ENCODE data around the gene STAP1.
"Not testable (repeated sequence)": the region's sequence is repeated elsewhere in the genome, so short reads cannot be mapped to it uniquely, and the experiment has no call there.

STAP1 gene

GRCh38 chr4:67558493-67558892 lies at the start of gene STAP1:
Gene STAP1 (plus strand): TSS chr4:67558727. CDS start chr4:67558810, 83 bp downstream.
- no peak for TF ChIP-seq GATA1 (IDR thresholded peaks at IDR 0.05; ENCODE audit: low read depth, low read length)
- TF ChIP-seq POLR2A (IDR thresholded peaks at IDR 0.05; ENCODE audit: low read length), result peak; percentile 57
- DNase-seq, result peak in 1 of 2 experiments; percentile 4

- DNase-seq, result no peak
Measured at GRCh38 chr4:67512501-67512900, 46.0 kb upstream of the STAP1 start.

GRCh38 chr4:67520141-67520540 lies 38.4 kb upstream of the STAP1 start:
- TF ChIP-seq GATA1 (IDR thresholded peaks at IDR 0.05; ENCODE audit: low read depth, low read length), result no peak
- TF ChIP-seq POLR2A (IDR thresholded peaks at IDR 0.05; ENCODE audit: low read length), result no peak
- peak; percentile 3 to 24 for DNase-seq

More at GRCh38 chr4:67512501-67512900, 46.0 kb upstream of the STAP1 start:
- no peak for TF ChIP-seq GATA1 (IDR thresholded peaks at IDR 0.05; ENCODE audit: low read depth, low read length)
- TF ChIP-seq POLR2A (IDR thresholded peaks at IDR 0.05; ENCODE audit: low read length), result no peak

GRCh38 chr4:67521506-67521905 lies 37.0 kb upstream of the STAP1 start:
- TF ChIP-seq GATA1 (IDR thresholded peaks at IDR 0.05; ENCODE audit: low read depth, low read length) (no peak), POLR2A (IDR thresholded peaks at IDR 0.05; ENCODE audit: low read length) (no peak)
- DNase-seq, result no peak

GRCh38 chr4:67522230-67522629 lies 36.3 kb upstream of the STAP1 start:
- DNase-seq, result no peak
- TF ChIP-seq GATA1 (IDR thresholded peaks at IDR 0.05; ENCODE audit: low read depth, low read length) (no peak), POLR2A (IDR thresholded peaks at IDR 0.05; ENCODE audit: low read length) (no peak)

DNA sequence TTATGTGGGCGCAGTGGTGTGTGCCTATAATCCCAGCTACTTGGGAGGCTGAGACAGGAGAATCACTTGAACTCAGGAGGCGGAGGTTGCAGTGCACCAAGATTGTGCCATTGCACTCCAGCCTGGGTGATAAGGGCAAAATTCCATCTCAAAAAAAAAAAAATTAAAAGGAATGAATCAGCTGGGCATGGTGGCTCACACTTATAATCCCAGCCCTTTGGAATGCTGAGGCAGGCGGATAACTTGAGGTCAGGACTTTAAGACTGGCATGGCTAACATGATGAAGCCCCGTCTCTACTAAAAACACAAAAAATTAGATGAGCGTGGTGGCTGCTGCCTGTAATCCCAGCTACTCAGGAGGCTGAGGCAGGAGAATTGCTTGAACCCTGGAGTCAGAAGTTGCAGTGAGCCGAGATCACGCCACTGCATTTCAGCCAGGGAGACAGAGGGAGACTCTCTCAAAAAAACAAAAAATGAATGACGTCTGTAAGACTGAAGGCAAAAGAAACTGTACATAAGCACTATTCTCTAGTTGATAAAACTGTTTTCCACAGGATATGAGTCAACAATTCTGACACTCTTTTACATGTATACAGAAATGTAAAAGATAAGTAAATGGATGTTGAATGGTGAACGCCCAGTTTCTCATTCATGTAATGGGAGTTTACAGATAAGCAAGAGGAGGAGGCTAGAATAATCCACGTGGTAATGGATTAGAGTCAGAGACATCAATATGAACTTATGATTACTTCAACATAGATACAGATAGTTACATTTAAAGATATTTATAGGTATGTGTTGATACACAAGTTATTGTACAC lies 35.5 kb upstream of the STAP1 start:
- peak; percentile 86 to 93 for DNase-seq
- TF ChIP-seq GATA1 (IDR thresholded peaks at IDR 0.05; ENCODE audit: low read depth, low read length), result no peak
- TF ChIP-seq POLR2A (IDR thresholded peaks at IDR 0.05; ENCODE audit: low read length), result no peak

GRCh38 chr4:67524140-67524539 lies 34.4 kb upstream of the STAP1 start:
- not testable (repeated sequence) for DNase-seq

- DNase-seq, result no peak
- TF ChIP-seq GATA1 (IDR thresholded peaks at IDR 0.05; ENCODE audit: low read depth, low read length), result no peak
- no peak for TF ChIP-seq POLR2A (IDR thresholded peaks at IDR 0.05; ENCODE audit: low read length)
Measured at GRCh38 chr4:67531379-67531962, 27.1 kb upstream of the STAP1 start.

DNA sequence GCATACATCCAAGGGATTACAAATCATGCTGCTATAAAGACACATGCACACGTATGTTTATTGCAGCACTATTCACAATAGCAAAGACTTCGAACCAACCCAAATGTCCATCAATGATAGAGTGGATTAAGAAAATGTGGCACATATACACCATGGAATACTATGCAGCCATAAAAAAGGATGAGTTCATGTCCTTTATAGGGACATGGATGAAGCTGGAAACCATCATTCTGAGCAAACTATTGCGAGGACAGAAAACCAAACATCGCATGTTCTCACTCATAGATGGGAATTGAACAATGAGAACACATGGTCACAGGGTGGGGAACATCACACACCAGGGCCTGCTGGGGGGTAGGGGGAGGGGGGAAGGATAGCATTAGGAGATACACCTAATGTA lies 26.1 kb upstream of the STAP1 start:
- not testable (repeated sequence) for DNase-seq

- DNase-seq, result peak; percentile 5 to 15
- TF ChIP-seq GATA1 (IDR thresholded peaks at IDR 0.05; ENCODE audit: low read depth, low read length), result no peak
- no peak for TF ChIP-seq POLR2A (IDR thresholded peaks at IDR 0.05; ENCODE audit: low read length)
Measured at GRCh38 chr4:67533112-67533511, 25.4 kb upstream of the STAP1 start.

DNA sequence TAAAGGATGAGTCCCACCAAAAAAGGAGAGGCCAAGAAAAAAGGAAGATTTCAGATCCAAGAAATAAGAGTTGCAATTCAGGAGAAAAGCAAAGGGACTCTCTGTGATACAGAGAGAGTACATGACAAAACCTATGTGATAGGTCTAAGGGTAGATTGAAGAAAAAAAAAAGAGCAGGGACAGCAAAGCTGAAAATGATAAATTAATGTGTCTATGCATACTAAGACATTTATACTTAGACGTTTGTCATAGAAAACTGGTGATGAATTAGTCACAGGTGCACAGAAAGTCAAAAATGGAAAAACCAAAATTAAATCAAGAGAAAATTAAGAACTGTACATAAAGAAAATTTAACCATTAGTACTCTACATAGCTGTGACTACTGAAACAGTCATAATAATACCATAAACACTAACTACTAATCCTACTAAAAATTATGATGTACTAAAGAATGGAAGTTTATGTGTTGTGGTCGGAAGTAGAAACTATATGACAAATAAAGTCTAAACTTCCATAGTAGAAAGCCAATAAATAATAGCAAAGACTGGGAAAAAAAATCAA lies 23.2 kb upstream of the STAP1 start:
- DNase-seq, result no peak
- TF ChIP-seq GATA1 (IDR thresholded peaks at IDR 0.05; ENCODE audit: low read depth, low read length) (no peak), POLR2A (IDR thresholded peaks at IDR 0.05; ENCODE audit: low read length) (no peak)

DNA sequence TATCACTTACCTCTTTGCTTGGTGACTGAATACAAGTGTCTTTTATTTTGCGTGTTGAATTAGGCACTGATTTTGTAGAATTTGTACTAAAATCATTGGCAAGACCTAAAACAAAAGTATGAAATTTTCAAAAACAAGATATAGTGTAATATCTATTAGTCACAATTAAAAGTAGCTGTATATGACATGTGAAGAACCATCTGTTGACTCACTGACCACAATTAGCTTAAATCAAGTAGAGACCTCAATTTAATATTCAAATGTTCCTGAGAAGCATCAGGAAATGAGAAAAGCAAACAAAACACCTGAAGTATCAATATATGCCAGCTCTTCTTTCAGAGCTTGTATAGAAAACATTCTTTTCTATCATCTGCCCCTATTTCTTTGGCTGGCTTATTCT lies 18.7 kb upstream of the STAP1 start:
- no peak for DNase-seq
- no peak for TF ChIP-seq GATA1 (IDR thresholded peaks at IDR 0.05; ENCODE audit: low read depth, low read length)
- TF ChIP-seq POLR2A (IDR thresholded peaks at IDR 0.05; ENCODE audit: low read length), result no peak

- DNase-seq, result no peak
- TF ChIP-seq POLR2A (IDR thresholded peaks at IDR 0.05; ENCODE audit: low read length), result no peak
Measured at GRCh38 chr4:67542076-67542475, 16.5 kb upstream of the STAP1 start.

DNA sequence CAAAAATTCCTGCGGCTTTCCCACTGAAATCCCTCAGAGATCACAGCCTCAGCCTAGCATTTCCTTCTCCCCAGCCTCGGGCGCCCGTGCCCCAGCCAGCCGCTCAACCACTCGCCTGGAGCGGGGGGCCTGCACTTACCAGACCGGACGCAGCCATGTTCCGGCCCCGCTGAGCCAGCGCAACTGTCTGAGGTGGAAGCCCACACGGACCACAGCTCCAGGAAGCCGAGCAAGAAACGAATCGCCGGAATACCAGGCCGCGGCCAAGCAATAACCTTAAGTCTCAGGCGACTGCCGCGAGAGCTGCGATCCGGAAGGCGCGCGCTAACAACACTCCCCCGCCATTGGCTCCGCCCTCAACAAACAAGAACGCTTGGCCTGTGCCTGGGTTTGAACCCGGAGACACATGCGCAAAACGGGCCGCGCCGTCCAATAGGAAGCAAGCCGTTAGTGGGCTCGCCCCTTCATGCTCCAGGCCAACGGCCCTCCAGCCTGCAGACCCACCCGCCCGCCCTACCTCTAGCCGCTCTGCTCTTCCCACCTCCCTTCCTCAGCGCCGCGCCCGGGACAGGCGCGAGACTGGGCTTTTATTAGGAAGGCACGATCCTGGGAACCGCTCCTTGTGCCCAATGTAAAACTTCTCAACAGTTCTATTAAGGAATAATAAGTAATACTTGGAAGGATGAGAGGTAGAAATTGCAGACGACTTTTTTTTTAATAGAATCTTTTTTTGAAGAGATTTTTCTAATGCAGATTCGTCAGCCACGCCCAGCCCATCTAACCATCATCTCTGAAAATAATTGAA lies 13.1 kb upstream of the STAP1 start, which contains the start of gene CENPC:
Gene CENPC (minus strand): TSS at position 305 of the 805 bp plus-strand sequence. CDS start 148 bp downstream, at position 157.
- TF ChIP-seq GATA1 (IDR thresholded peaks at IDR 0.05; ENCODE audit: low read depth, low read length) (no peak), POLR2A (IDR thresholded peaks at IDR 0.05; ENCODE audit: low read length) (peak; percentile 97)
- peak; percentile 97 to 98 for DNase-seq

All from erythroblast (primary cell).